Trophoblast cell (in vitro differentiated cells and primary cell): Measurements from ENCODE around the gene MAST4.
A peak's percentile ranks its signal among the peaks of the same experiment; 100 is the strongest.

Experiments used
- DNase-seq, 2 donors: peaks; one replicate each; pipeline ENCODE4 v3.0.0-alpha.2; 2016
- H2AFZ ChIP-seq: 2 replicates; pipeline ENCODE4 v1.6.1; 2013; ENCODE audit warnings: low read length, moderate library complexity, mild to moderate bottlenecking; ENCODE audit not compliant: insufficient read depth, poor library complexity
- H2AK5ac ChIP-seq: 2 replicates; pipeline ENCODE4 v1.6.1; 2013; ENCODE audit warnings: mild to moderate bottlenecking, low read length
- H2BK120ac ChIP-seq: 2 replicates; pipeline ENCODE4 v1.6.1; 2013; ENCODE audit warnings: low read length, mild to moderate bottlenecking, moderate library complexity; ENCODE audit not compliant: insufficient read depth, poor library complexity
- H2BK12ac ChIP-seq: 2 replicates; pipeline ENCODE4 v1.6.1; 2013; ENCODE audit warnings: mild to moderate bottlenecking, low read length, moderate library complexity
- H2BK5ac ChIP-seq: 2 replicates; pipeline ENCODE4 v1.6.1; 2013; ENCODE audit warnings: low read length, low read depth, moderate library complexity, mild to moderate bottlenecking; ENCODE audit not compliant: poor library complexity
- H3K14ac ChIP-seq: 2 replicates; pipeline ENCODE4 v1.6.1; 2013; ENCODE audit warnings: mild to moderate bottlenecking, low read length
- H3K18ac ChIP-seq: 2 replicates; pipeline ENCODE4 v1.6.1; 2013; ENCODE audit warnings: mild to moderate bottlenecking, low read length
- H3K23ac ChIP-seq: 2 replicates; pipeline ENCODE4 v1.6.1; 2013; ENCODE audit warnings: low read length
- H3K27ac ChIP-seq: 2 replicates; pipeline ENCODE4 v1.5.1; 2013; ENCODE audit warnings: low read depth, mild to moderate bottlenecking, inconsistent platforms, low read length, moderate library complexity
- H3K27me3 ChIP-seq: 2 replicates; pipeline ENCODE4 v1.6.1; 2013; ENCODE audit warnings: inconsistent platforms, mild to moderate bottlenecking, low read length, moderate library complexity; ENCODE audit not compliant: insufficient read depth
- H3K36me3 ChIP-seq, 2 experiments: 1 replicate in 1 of 2; 2 replicates in 1 of 2; pipeline ENCODE4 v1.6.1; 2013; ENCODE audit warnings: low read length in 2 of 2, mild to moderate bottlenecking in 2 of 2, moderate library complexity in 1 of 2; ENCODE audit not compliant: insufficient read depth in 2 of 2, control insufficient read depth in 1 of 2
- H3K4ac ChIP-seq: 2 replicates; pipeline ENCODE4 v1.6.1; 2013; ENCODE audit warnings: low read depth, mild to moderate bottlenecking, low read length, moderate library complexity
- H3K4me1 ChIP-seq, 2 experiments: 1 replicate in 1 of 2; 2 replicates in 1 of 2; pipeline ENCODE4 v1.6.1; 2013; ENCODE audit warnings: low read length in 2 of 2, mild to moderate bottlenecking in 2 of 2, moderate library complexity in 1 of 2; ENCODE audit not compliant: insufficient read depth in 2 of 2, control insufficient read depth in 1 of 2
- H3K4me2 ChIP-seq: 2 replicates; pipeline ENCODE4 v1.6.1; 2013; ENCODE audit warnings: inconsistent platforms, mild to moderate bottlenecking, low read length, moderate library complexity
- H3K4me3 ChIP-seq: 2 replicates; pipeline ENCODE4 v1.5.1; 2013; ENCODE audit warnings: mild to moderate bottlenecking, low read depth, low read length, inconsistent platforms
- H3K79me1 ChIP-seq: one replicate; pipeline ENCODE4 v1.6.1; 2013; ENCODE audit warnings: low read length
- H3K79me2 ChIP-seq: 2 replicates; pipeline ENCODE4 v1.6.1; 2013; ENCODE audit warnings: low read length, mild to moderate bottlenecking; ENCODE audit not compliant: control insufficient read depth, insufficient read depth, poor library complexity
- H3K9ac ChIP-seq: 2 replicates; pipeline ENCODE4 v1.6.1; 2013; ENCODE audit warnings: mild to moderate bottlenecking, low read length
- H3K9me3 ChIP-seq: 2 replicates; pipeline ENCODE4 v1.6.1; 2013; ENCODE audit warnings: low read depth, mild to moderate bottlenecking, control low read depth, inconsistent platforms, low read length; ENCODE audit not compliant: insufficient read depth
- H4K12ac ChIP-seq: 2 replicates; pipeline ENCODE4 v1.6.1; 2013; ENCODE audit warnings: low read depth, mild to moderate bottlenecking, low read length, moderate library complexity
- H4K8ac ChIP-seq: 2 replicates; pipeline ENCODE4 v1.6.1; 2013; ENCODE audit warnings: low read depth, mild to moderate bottlenecking, low read length, moderate library complexity
- H4K91ac ChIP-seq: one replicate; pipeline ENCODE4 v1.6.1; 2013; ENCODE audit warnings: low read depth, mild to moderate bottlenecking, low read length, moderate library complexity
- WGBS: extraction: QIAGEN DNeasy Blood & Tissue Kit; methylation state at CpG from one replicate; pipeline ENCODE4 v1.1.7; 2013; ENCODE audit warnings: missing lambda C conversion rate; ENCODE audit not compliant: insufficient read length, insufficient coverage; ENCODE audit errors: extremely low coverage; 5-methylcytosine and 5-hydroxymethylcytosine counted together

Gene MAST4

GRCh38 chr5:67006500-67006848, 410.3 kb downstream of the MAST4 start:
- H3K27ac ChIP-seq, result no peak overlapping the region
- H2BK12ac ChIP-seq, result no peak overlapping the region
- no peak overlapping the region for H4K91ac ChIP-seq
- H4K8ac ChIP-seq, result no peak overlapping the region
- H3K4me3 ChIP-seq, result no peak overlapping the region
- H2AK5ac ChIP-seq, result no peak overlapping the region
- DNase-seq, result no peak
- H3K79me2 ChIP-seq, result peaks cover 2% of the 10 kb centered on the region
- H2BK5ac ChIP-seq, result no peak overlapping the region
- no peak overlapping the region for H3K4ac ChIP-seq
- H3K18ac ChIP-seq, result no peak overlapping the region
- H4K12ac ChIP-seq, result no peak overlapping the region
- no peak overlapping the region for H3K4me2 ChIP-seq
- no peak overlapping the region for H3K14ac ChIP-seq
- no peak overlapping the region for H3K9ac ChIP-seq
- H3K23ac ChIP-seq, result no peak overlapping the region
- H3K79me1 ChIP-seq, result peaks cover 13% of the 10 kb centered on the region
- no peaks in the 10 kb centered on the region for H3K36me3 ChIP-seq
- no peaks in the 10 kb centered on the region for H3K27me3 ChIP-seq
- H3K9me3 ChIP-seq, result no peaks in the 10 kb centered on the region
- no CpG with 5 or more reads among the region's 3 CpGs for WGBS
- H2BK120ac ChIP-seq, result no peak overlapping the region
- no peak overlapping the region for H2AFZ ChIP-seq
- peaks cover 9 to 10% of the 10 kb centered on the region in 2 experiments for H3K4me1 ChIP-seq

- Histone ChIP-seq H3K9ac (no peak overlapping the region), H2AK5ac (no peak overlapping the region), H3K79me1 (peaks cover 11% of the 10 kb centered on the region), H2AFZ (no peak overlapping the region), H3K23ac (no peak overlapping the region), H2BK120ac (no peak overlapping the region), H2BK12ac (no peak overlapping the region), H3K4me2 (no peak overlapping the region), H3K4me1 (peaks cover 10% of the 10 kb centered on the region in 2 experiments), H4K12ac (no peak overlapping the region), H4K91ac (no peak overlapping the region), H3K79me2 (peaks cover 2% of the 10 kb centered on the region), H3K9me3 (no peaks in the 10 kb centered on the region), H3K4me3 (no peak overlapping the region), H3K14ac (no peak overlapping the region), H3K18ac (no peak overlapping the region), H3K4ac (no peak overlapping the region), H3K36me3 (no peaks in the 10 kb centered on the region), H3K27ac (no peak overlapping the region), H2BK5ac (no peak overlapping the region), H3K27me3 (no peaks in the 10 kb centered on the region), H4K8ac (no peak overlapping the region)
- DNase-seq, result no peak
- no CpG with 5 or more reads among the region's 1 CpG for WGBS
Observed at GRCh38 chr5:67009028-67009427, 412.8 kb downstream of the MAST4 start.

- DNase-seq, result no peak
- H2BK120ac ChIP-seq, result no peak overlapping the region
- no peaks in the 10 kb centered on the region for H3K9me3 ChIP-seq
- H3K4me1 ChIP-seq, result peaks cover 8 to 11% of the 10 kb centered on the region in 2 experiments
- no peak overlapping the region for H3K4me2 ChIP-seq
- no peak overlapping the region for H3K23ac ChIP-seq
- peak overlapping the region; percentile 22 for H4K91ac ChIP-seq
- no peaks in the 10 kb centered on the region for H3K27me3 ChIP-seq
- H3K4me3 ChIP-seq, result no peak overlapping the region
- peak overlapping the region; percentile 71 for H3K14ac ChIP-seq
- H4K8ac ChIP-seq, result no peak overlapping the region
- H3K36me3 ChIP-seq, result no peaks in the 10 kb centered on the region
- WGBS, result no CpG with 5 or more reads among the region's 8 CpGs
- peak overlapping the region; percentile 15 for H2BK12ac ChIP-seq
- no peak overlapping the region for H4K12ac ChIP-seq
- H3K79me2 ChIP-seq, result no peaks in the 10 kb centered on the region
- H3K18ac ChIP-seq, result no peak overlapping the region
- no peak overlapping the region for H3K9ac ChIP-seq
- no peak overlapping the region for H2BK5ac ChIP-seq
- peaks cover 4% of the 10 kb centered on the region for H3K79me1 ChIP-seq
- no peak overlapping the region for H2AFZ ChIP-seq
- H2AK5ac ChIP-seq, result no peak overlapping the region
- peak overlapping the region; percentile 2 for H3K27ac ChIP-seq
- no peak overlapping the region for H3K4ac ChIP-seq
Observed at GRCh38 chr5:67010684-67011409, 414.7 kb downstream of the MAST4 start.

GRCh38 chr5:67011422-67011821, 415.2 kb downstream of the MAST4 start:
- Histone ChIP-seq H4K91ac (peak overlapping the region; percentile 81), H3K23ac (no peak overlapping the region), H3K4me2 (no peak overlapping the region), H3K79me2 (no peaks in the 10 kb centered on the region), H3K4ac (peak overlapping the region; percentile 9), H2AK5ac (no peak overlapping the region), H4K12ac (no peak overlapping the region), H2BK12ac (peak overlapping the region; percentile 20), H3K27ac (no peak overlapping the region), H3K9me3 (no peaks in the 10 kb centered on the region), H3K14ac (peak overlapping the region; percentile 71), H3K4me1 (peaks cover 8 to 11% of the 10 kb centered on the region in 2 experiments), H3K9ac (no peak overlapping the region), H2AFZ (peak overlapping the region; percentile 32), H3K36me3 (no peaks in the 10 kb centered on the region), H3K27me3 (no peaks in the 10 kb centered on the region), H4K8ac (peak overlapping the region; percentile 64), H2BK120ac (peak overlapping the region; percentile 56), H3K4me3 (no peak overlapping the region), H3K79me1 (peaks cover 4% of the 10 kb centered on the region), H3K18ac (peak overlapping the region; percentile 58), H2BK5ac (peak overlapping the region; percentile 53)
- DNase-seq, result no peak
- no CpG with 5 or more reads among the region's 5 CpGs for WGBS
